ENCODE measurements around the gene DMGDH.

DMGDH gene

DNA sequence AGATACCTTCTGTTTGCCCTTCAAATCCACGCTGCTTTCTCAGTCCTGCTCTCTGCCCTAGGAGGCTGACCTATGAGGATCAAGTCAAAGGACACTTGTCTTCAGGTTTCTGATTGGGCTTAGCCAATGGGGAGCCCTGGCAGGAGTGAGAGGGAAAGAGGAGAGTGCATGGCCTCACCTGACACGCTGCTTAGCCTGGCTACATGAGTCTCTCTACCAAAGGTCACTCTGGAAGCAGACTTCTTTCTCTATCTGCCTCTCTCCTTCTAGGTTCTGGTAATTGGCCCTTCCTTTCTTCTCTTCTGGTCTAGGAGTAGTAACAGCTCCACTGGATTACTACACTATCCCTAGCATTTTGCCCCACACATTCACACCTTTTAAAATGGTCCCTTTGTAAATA is 97.5 kb downstream of the DMGDH start:
- no peak for DNase-seq

DNA sequence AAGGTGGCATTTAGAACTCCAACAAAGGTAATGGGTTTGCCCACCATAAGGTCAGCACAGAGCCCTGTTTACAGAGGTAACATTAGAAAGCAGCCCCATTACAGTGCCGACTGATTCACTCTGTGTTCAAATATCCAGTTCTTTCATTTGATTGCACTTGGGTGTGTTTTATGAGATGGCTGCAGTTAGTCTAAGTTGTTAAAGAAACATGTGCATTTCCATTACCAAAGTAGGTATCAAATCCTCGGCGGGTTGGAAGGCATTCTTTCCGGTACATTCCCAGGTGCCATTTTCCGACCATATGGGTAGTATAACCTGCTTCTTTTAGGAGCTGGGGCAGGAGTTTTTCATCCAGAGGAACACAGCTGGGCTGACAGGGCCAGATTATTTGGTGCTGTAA is 100.7 kb downstream of the DMGDH start:
- DNase-seq = no peak

DNA sequence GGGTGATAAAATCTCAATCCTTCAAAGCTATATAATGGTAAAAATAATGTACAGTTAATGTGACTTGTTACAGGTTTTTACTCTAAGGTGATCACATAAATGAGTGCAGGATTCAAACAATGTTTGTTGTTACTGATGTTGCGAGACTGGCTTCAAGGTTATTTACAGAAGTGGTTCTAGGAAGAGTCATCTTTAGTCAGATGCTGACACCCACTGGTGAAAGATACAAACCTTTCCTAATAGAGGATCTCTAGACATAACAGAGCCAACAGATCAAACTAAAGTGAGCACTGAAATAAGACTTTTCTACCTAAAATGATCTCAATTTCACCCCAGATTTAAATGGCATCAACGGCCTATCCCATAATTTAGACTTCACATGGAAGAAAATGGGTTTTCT is 104.6 kb downstream of the DMGDH start:
- peak; percentile 2 for DNase-seq

DNA sequence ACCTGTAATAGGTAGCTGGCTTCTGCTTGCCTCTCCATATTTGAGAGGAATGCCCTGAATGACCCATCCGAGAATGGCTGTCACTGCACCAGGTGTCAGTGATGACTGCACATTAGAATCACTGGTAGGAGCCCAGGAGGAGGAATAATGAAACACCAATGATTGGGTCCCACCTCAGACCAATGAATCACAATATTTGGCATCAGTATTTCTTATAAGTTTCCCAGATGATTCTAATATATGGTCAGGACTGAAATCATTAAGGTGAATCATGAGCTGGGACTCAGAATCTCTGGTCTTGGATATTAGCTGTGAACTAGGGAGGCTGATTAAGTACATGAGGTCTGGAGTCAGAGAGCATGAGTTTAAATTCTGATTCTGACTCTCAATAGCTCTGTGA is 107.7 kb downstream of the DMGDH start:
- no peak for DNase-seq

DNA sequence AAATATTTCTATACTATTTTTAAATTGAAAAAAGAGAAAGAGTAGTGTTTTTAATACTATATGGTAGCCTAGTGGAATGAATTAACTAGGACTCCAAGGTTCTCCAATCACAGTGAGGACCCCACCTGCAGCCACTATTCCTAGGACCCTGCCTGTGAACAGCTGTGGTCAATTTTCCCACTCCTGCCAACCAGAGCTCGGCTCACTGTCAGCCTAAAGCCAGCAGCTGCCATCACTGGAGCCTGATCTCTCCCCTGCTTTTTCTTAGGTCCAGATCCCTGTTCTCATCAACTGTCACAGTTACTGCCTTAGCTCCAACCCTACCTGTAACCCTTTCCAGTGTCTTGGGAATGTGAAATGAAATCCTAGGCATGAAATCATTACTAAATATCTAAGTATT is 109.7 kb downstream of the DMGDH start:
- DNase-seq = no peak

DNA sequence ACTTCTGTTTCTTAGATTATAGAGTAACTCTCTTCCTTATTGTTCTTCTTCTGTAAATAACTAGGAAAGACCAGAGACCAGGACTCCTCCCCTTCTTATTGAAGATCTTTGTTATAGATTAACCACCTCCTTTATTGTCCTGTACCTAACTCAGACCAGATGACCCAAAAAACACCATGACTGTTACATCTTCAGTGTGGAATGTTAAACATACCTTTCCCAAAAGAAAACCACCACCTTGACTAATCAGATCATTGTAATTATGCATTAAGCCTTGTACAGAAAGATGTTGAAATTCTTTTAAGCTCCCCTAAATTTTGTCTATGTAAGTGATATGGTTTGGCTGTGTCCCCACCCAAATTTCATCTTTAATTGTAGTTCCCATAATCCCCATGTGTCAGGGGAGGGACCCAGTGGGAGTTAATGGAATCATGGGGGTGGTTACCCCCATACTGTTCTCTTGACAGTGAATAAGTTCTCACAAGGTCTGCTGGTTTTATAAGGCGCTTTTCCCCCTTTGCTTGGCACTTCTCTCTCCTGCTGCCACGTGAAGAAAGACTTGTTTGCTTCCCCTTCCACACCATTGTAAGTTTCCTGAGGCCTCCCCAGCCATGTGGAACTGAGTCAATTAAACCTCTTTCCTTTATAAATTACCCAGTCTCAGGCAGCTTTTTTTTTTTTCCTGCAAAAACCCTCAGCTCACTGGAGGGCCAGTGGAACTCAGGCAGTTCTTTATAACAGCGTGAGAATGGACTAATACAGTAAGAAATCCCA is 110.6 kb downstream of the DMGDH start:
- no peak for DNase-seq

DNA sequence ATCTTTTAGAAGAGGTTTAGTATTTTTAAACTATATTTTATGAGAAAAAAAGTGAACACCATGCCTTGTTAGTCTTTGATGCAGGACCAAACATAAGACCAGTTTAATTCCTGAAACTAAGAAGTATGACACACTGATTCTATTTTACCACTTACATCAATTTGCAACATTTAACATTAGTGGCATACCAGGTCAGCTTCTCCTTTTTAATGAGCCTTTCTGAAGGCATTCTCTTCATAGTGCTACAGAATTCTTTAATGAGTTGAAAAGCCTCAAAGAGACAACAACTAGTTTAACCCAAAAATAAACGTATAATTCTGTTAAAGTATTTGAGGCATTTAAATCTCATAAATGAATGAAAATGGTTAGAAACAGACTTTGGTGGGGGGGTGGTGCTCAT is 112.6 kb downstream of the DMGDH start:
- DNase-seq = no peak

DNA sequence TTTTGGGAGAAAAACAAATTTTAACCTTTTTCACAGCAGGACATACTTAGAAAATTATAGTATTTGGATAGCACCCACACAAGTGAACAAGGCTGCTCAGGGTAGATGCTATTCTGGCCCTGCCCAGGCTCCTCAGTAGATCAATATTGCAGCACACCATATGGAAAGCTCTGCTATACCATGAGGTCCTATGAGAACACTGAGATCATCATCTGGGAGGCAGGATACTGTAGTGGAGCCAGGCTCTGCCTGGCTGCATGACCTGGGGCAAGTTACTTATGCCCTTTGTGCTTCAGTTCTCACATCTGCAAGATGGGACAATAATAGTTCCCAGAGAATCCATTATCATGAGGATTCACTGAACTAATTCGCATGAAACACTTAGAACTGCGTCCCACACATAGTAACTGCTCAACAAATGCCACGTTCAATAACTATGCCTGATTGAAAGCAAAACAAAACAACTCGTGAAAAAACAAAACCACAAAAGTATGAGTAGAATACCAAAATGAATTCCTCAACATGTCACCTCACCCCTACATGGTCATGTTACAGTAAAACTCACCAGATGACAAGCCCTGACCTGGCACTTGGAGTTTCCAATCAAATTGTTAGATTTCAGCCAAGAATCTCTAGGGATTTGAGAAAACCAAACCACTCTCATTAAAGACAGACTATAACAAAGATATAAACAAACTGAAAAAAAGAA is 116.2 kb downstream of the DMGDH start:
- no peak for DNase-seq

Measured in NCI-H510A (cell line).